HEK293T (cell line): Measurements from ENCODE around the gene POLN.
A peak's percentile ranks its signal among the peaks of the same experiment; 100 is the strongest.
"Not testable (repeated sequence)": the region's sequence is repeated elsewhere in the genome, so short reads cannot be mapped to it uniquely, and the experiment has no call there.

Source experiments
- CTCF ChIA-PET: fragments of 350-600 bp; formaldehyde crosslinking; extraction: SDS; loops from one replicate; lab custom pipeline; 2021; ENCODE audit warnings: antibody characterized with exemption, inconsistent platforms; lab: Yijun Ruan, JAX
- POLR2A ChIA-PET: fragments of 350-600 bp; formaldehyde crosslinking; extraction: SDS; loops from one replicate; lab custom pipeline; 2020; ENCODE audit warnings: antibody characterized with exemption, inconsistent platforms; lab: Yijun Ruan, JAX
- DNase-seq: peaks from one replicate; pipeline ENCODE4 v3.0.0; 2012; ENCODE audit warnings: mixed read lengths; ENCODE audit errors: extremely low spot score
- ARNT ChIP-seq: fragments of 450-650 bp; IDR thresholded peaks from 2 replicates; pipeline ENCODE4 v1.6.1; 2017; ENCODE audit warnings: mild to moderate bottlenecking
- BHLHE40 ChIP-seq: fragments of 450-650 bp; IDR thresholded peaks from 2 replicates; pipeline ENCODE4 v1.6.1; 2016; ENCODE audit warnings: mild to moderate bottlenecking, moderate library complexity, borderline replicate concordance
- CTBP1 ChIP-seq: fragments of 450-650 bp; IDR thresholded peaks from 2 replicates; pipeline ENCODE4 v1.6.1; 2016; ENCODE audit warnings: borderline replicate concordance
- ELF4 ChIP-seq: fragments of 450-650 bp; IDR thresholded peaks from 2 replicates; pipeline ENCODE4 v1.6.1; 2017; ENCODE audit warnings: antibody characterized with exemption
- FOXA1 ChIP-seq: fragments of 450-650 bp; IDR thresholded peaks from 2 replicates; pipeline ENCODE4 v1.6.1; 2016; ENCODE audit warnings: mild to moderate bottlenecking
- FOXK2 ChIP-seq: fragments of 450-650 bp; IDR thresholded peaks from 2 replicates; pipeline ENCODE4 v1.6.1; 2016; ENCODE audit warnings: mild to moderate bottlenecking
- FOXM1 ChIP-seq: fragments of 450-650 bp; IDR thresholded peaks from 2 replicates; pipeline ENCODE4 v1.6.1; 2017; ENCODE audit warnings: mild to moderate bottlenecking, borderline replicate concordance
- HDGF ChIP-seq: fragments of 450-650 bp; IDR thresholded peaks from 2 replicates; pipeline ENCODE4 v1.6.1; 2017; ENCODE audit warnings: antibody characterized with exemption, borderline replicate concordance
- L3MBTL2 ChIP-seq: fragments of 450-650 bp; conservative IDR thresholded peaks from 2 replicates; pipeline ENCODE4 v1.6.1; 2016; ENCODE audit warnings: mild to moderate bottlenecking
- LEF1 ChIP-seq: fragments of 450-650 bp; IDR thresholded peaks from 2 replicates; pipeline ENCODE4 v1.6.1; 2017; ENCODE audit warnings: mild to moderate bottlenecking, borderline replicate concordance
- NFRKB ChIP-seq: fragments of 450-650 bp; IDR thresholded peaks from 2 replicates; pipeline ENCODE4 v1.6.1; 2016; ENCODE audit warnings: mild to moderate bottlenecking, moderate library complexity
- SP1 ChIP-seq: fragments of 450-650 bp; IDR thresholded peaks from 2 replicates; pipeline ENCODE4 v1.6.1; 2017
- SUZ12 ChIP-seq: fragments of 450-650 bp; IDR thresholded peaks from 2 replicates; pipeline ENCODE4 v1.6.1; 2016; ENCODE audit warnings: mild to moderate bottlenecking
- TARDBP ChIP-seq: fragments of 450-650 bp; IDR thresholded peaks from 2 replicates; pipeline ENCODE4 v1.6.1; 2016
- ZNF384 ChIP-seq: fragments of 450-650 bp; IDR thresholded peaks from 2 replicates; pipeline ENCODE4 v1.6.1; 2016
- TF ChIP-seq, protein P1 (sequence below): fragments of 450-650 bp; IDR thresholded peaks from 2 replicates; pipeline ENCODE4 v1.6.1; 2016

The POLN gene

DNA sequence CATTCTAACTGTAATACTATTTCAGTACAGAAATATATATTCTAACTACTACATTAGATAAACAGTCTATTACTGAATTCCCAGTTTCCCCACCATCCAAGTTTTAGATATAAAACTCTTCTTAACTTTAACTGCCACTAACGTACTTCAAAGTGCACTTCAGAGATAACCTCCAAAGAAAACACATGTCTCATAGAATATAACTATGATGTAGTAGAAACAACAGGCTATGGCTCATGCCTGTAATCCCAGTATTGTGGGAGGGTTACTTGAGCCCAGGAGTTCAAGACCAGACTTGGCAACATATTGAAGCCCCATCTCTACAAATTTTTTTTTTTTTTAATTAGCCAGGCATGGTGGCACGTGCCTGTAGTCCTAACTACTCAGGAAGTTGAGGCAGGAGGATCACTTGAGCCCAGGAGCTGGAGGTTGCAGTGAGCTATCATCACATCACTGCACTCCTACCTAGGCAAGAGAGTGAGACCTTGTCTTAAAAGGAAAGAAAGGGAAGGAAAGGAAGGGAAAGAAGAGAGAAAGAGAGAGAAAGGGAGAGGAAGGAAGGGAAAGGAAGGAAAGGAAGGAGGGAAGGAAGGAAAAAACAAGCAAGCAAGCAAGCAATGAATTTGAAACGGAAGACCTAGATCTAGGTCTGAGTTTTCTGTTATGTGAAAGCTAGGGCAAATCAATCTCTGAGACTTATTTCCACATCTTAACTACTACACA, 4.8 kb downstream of the POLN start:
- ChIA-PET CTCF (interaction anchor here (1.3 kb wide), 1 partner anchor 17 kb away, joined by 4 read pairs; no protein-coding TSS in a partner anchor), POLR2A (interaction anchor here (0.9 kb wide), 1 partner anchor 231 kb away, joined by 3 read pairs; no protein-coding TSS in a partner anchor)
- no peak for TF ChIP-seq TARDBP
- TF ChIP-seq, protein P1, sequence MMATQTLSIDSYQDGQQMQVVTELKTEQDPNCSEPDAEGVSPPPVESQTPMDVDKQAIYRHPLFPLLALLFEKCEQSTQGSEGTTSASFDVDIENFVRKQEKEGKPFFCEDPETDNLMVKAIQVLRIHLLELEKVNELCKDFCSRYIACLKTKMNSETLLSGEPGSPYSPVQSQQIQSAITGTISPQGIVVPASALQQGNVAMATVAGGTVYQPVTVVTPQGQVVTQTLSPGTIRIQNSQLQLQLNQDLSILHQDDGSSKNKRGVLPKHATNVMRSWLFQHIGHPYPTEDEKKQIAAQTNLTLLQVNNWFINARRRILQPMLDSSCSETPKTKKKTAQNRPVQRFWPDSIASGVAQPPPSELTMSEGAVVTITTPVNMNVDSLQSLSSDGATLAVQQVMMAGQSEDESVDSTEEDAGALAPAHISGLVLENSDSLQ: no peak
- no peak for TF ChIP-seq FOXA1
- no peak for TF ChIP-seq ARNT
- TF ChIP-seq L3MBTL2: no peak
- TF ChIP-seq FOXM1: no peak
- TF ChIP-seq CTBP1: no peak
- no peak for DNase-seq

DNA sequence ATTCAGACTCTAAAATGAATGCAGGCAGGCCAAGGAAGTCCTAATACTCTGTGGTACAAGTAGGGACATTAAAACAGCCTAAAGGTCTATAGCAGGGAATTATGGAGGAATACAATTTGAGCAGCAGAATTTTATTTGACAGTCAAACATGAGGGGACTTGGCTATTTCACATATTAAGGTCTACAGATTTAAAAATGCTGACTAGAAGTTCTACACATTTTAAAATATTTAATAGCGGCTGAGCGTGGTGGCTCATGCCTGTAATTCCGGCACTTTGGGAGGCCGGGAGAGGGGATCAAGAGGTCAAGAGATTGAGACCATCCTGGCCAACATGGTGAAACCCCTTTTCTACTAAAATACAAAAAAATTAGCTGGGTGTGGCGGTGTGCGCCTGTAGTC, 10.8 kb downstream of the POLN start:
- ChIA-PET POLR2A (no interaction called here), CTCF (no interaction called here)
- no peak for DNase-seq
- no peak for TF ChIP-seq FOXM1
- no peak for TF ChIP-seq SUZ12
- no peak for TF ChIP-seq BHLHE40
- TF ChIP-seq TARDBP: no peak
- TF ChIP-seq CTBP1: no peak
- TF ChIP-seq ZNF384: no peak
- TF ChIP-seq ARNT: no peak

- DNase-seq: no peak
- no peak for TF ChIP-seq FOXA1
- TF ChIP-seq ARNT: no peak
- TF ChIP-seq FOXK2: no peak
- TF ChIP-seq TARDBP: no peak
- TF ChIP-seq L3MBTL2: no peak
- TF ChIP-seq, protein P1: no peak
- no peak for TF ChIP-seq SP1
- no peak for TF ChIP-seq LEF1
- no peak for TF ChIP-seq NFRKB
- no peak for TF ChIP-seq BHLHE40
- no peak for TF ChIP-seq SUZ12
- no peak for TF ChIP-seq ZNF384
- no peak for TF ChIP-seq CTBP1
- CTCF ChIA-PET: no interaction called here
- POLR2A ChIA-PET: interaction anchor here (1.2 kb wide), 1 partner anchor 16 kb away, joined by 3 read pairs; no protein-coding TSS in a partner anchor
Observed at GRCh38 chr4:2226261-2226660, 15.7 kb downstream of the POLN start.

DNA sequence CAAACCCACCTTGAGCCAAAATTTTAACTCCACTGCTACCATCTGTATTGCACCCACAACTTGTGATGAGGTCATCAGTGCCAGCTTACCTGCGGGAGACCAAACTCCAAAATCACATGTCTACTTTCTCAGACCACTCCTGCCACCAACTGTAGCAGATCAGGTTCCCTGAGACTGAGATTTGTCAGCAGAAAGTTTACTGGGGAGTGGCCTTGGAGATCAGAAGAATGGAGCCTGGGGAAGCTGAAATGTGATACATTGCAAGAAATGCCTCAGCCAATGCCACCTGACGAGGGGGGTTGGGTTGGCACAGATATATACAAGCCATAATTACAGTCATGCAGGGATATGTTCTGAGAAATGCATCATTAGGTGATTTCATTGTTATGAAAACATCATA, 19.1 kb downstream of the POLN start:
- POLR2A ChIA-PET: no interaction called here
- CTCF ChIA-PET: no interaction called here
- TF ChIP-seq SP1 (no peak), CTBP1 (no peak), ELF4 (no peak), NFRKB (no peak), HDGF (no peak), ARNT (no peak), TARDBP (no peak), FOXM1 (no peak), FOXK2 (no peak), LEF1 (no peak), FOXA1 (no peak), L3MBTL2 (no peak), ZNF384 (no peak), BHLHE40 (no peak)
- TF ChIP-seq, protein P1: no peak
- no peak for DNase-seq

DNA sequence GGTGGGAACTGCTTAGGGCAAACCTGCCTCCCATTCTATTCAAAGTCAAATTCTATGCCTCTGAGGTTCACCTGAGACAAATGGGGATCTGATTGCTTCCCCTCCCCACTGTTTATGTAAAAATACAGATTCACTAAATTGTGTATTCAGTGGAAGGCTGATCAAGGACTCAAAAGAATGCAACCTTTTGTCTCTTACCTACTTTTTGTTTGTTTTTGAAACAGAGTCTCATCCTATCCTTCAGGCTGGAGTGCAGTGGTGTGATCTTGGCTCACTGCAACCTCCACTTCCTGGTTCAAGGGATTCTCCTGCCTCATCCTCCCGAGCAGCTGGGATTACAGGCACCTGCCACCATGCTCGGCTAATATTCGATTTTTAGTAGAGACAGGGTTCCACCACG, 20.5 kb downstream of the POLN start:
- ChIA-PET CTCF (interaction anchor here (0.7 to 2.5 kb wide), 6 partner anchors 13 to 469 kb away, joined by 3 to 18 read pairs (median 4); no protein-coding TSS in a partner anchor), POLR2A (interaction anchor here (2.4 kb wide), 1 partner anchor 19 kb away, joined by 8 read pairs; no protein-coding TSS in a partner anchor)
- not testable (repeated sequence) for DNase-seq

DNA sequence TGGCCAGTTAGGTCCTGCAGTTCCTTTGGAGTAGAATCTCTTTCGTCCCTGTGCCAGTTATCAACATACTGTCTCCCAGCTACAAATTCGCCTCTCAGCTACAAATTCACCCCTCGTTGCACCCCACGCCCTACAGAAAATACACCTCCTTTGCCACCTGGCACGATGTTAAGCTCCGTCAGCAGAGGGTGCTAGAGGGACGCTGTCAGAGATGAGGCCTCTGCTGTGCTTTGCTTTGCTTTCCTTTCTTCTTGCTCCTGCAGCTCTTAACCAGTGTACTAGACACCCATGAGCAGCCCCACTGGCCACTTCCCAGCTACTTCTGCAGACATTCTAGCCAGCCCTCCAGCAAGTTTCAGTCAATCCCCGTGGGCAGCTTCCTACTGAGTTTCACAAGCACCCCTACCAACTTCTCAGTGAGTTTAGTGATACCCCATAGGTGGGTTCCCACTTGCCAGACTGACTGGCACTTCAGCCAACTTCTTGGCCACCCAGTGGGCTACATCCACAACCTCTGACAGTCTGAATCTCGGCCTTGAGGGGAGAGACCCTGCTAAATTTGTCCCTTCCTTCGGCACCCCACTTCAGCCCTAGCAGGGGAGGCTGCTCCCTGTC, 21.8 kb downstream of the POLN start:
- ChIA-PET CTCF (interaction anchor here (0.6 to 2.5 kb wide), 19 partner anchors 11 to 471 kb away, joined by 3 to 18 read pairs (median 4); partner anchors contain the start of genes CFAP99, HAUS3 and POLN), POLR2A (interaction anchor here (0.7 to 2.4 kb wide), 3 partner anchors 21 to 196 kb away, joined by 3 to 8 read pairs (median 3); no protein-coding TSS in a partner anchor)
- no peak for TF ChIP-seq NFRKB
- TF ChIP-seq ZNF384: no peak
- TF ChIP-seq LEF1: no peak
- TF ChIP-seq L3MBTL2: no peak
- TF ChIP-seq FOXA1: no peak
- no peak for TF ChIP-seq CTBP1
- no peak for TF ChIP-seq BHLHE40
- no peak for TF ChIP-seq ELF4
- TF ChIP-seq, protein P1: no peak
- TF ChIP-seq FOXM1: no peak
- no peak for TF ChIP-seq HDGF
- no peak for TF ChIP-seq TARDBP
- TF ChIP-seq SUZ12: no peak
- TF ChIP-seq ARNT: no peak
- no peak for TF ChIP-seq FOXK2
- no peak for TF ChIP-seq SP1
- peak; percentile 79 for DNase-seq
